SK-N-MC (cell line): Measurements from ENCODE around the gene TANGO6.

Experiments
- EZH2 ChIP-seq: fragments of 200-600 bp; sonication (generic); IDR thresholded peaks from one replicate; pipeline ENCODE4 v1.6.1; 2017; ENCODE audit warnings: antibody characterized with exemption
- FOXP2 ChIP-seq: optimal IDR thresholded peaks from 2 replicates; pipeline ENCODE3; 2011; ENCODE audit warnings: mild to moderate bottlenecking, moderate library complexity; ENCODE audit not compliant: insufficient read depth; ENCODE audit errors: extremely low read length, control extremely low read depth
- POLR2AphosphoS5 ChIP-seq: IDR thresholded peaks from 2 replicates; pipeline ENCODE4 v1.6.1; 2012; ENCODE audit warnings: mild to moderate bottlenecking, low read depth, low read length, borderline replicate concordance

DNA sequence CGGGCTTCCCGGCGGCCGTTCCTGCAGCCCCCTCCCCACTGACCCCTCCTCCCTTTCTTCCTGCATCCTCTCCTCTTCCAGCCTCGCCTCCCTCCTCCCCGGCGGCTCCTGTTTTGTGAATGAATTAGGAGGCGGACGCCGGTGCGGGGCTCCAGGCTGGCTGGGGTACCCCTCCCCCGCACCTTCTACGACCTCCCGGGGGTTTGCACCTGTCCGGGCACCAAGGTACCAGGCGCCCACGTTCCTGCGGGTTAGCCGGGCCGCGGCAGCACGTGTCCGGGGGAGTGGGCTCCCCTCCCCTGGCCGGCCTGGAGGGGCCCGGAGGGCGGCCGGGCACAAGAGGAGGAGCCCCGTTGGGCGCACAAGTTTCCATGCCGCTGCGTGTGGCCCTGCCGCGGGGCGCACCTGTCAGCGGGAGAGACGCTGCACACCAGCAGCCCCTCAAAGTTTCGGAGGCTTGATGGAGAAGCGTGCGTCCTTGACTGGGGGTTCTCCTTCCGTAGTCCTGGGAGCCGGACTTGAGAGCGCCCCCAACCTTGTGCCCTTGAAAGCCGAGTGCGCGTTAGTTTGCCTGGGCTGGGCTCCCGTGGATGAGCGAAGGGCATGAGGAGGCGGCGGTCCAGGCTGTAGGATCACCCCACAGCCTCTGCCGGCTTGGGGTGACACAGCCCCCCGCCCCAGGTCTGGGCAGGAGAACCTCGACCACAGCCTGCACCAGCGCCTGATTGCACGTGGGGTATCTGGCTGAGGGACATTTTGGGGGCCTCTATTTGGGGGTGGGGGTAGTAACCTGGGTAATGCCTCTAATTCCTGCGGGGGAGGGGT is 263.4 kb downstream of the TANGO6 start:
- no peak for TF ChIP-seq EZH2
- TF ChIP-seq POLR2AphosphoS5 = no peak
- no peak for TF ChIP-seq FOXP2
